ENCODE measurements around the gene JAKMIP2.

Gene JAKMIP2

GRCh38 chr5:147551677-147552076 lies 230.9 kb downstream of the JAKMIP2 start:
- no peak for DNase-seq

- DNase-seq, result no peak
Observed at GRCh38 chr5:147547730-147548129, 234.8 kb downstream of the JAKMIP2 start.

- DNase-seq, result no peak
Observed at GRCh38 chr5:147544556-147544955, 238.0 kb downstream of the JAKMIP2 start.

GRCh38 chr5:147539053-147539452 lies 243.5 kb downstream of the JAKMIP2 start:
- no peak for DNase-seq

GRCh38 chr5:147538236-147538635 lies 244.3 kb downstream of the JAKMIP2 start:
- no peak for DNase-seq

Measured in activated CD4-positive, alpha-beta T cell treated with anti-CD3 and anti-CD28 coated beads, Interleukin-2, amount 50 U/mL, for 48 hours (primary cell).